Mucosa of rectum (tissue), 2 donors: Measurements from ENCODE around the gene CACNA1I.

Experiments used
- H3K27ac ChIP-seq, 2 donors: one replicate each; pipeline ENCODE4 v1.7.0; 2013; ENCODE audit warnings: inconsistent platforms in 2 of 2, low read depth in 2 of 2, low read length in 2 of 2
- H3K27me3 ChIP-seq, 2 donors: one replicate each; pipeline ENCODE4 v1.7.0; 2013; ENCODE audit warnings: low read length in 2 of 2; ENCODE audit not compliant: control insufficient read depth in 2 of 2, insufficient read depth in 2 of 2
- H3K36me3 ChIP-seq, 2 donors: one replicate each; pipeline ENCODE4 v1.7.0; 2013; ENCODE audit warnings: low read length in 2 of 2; ENCODE audit not compliant: control insufficient read depth in 2 of 2, insufficient read depth in 2 of 2
- H3K4me1 ChIP-seq, 2 donors: one replicate each; pipeline ENCODE4 v1.7.0; 2013; ENCODE audit warnings: low read length in 2 of 2, mild to moderate bottlenecking in 1 of 2; ENCODE audit not compliant: control insufficient read depth in 2 of 2, insufficient read depth in 2 of 2
- H3K4me3 ChIP-seq, 2 donors: one replicate each; pipeline ENCODE4 v1.7.0; 2013; ENCODE audit warnings: low read length in 2 of 2
- H3K9ac ChIP-seq, 2 donors: one replicate each; pipeline ENCODE4 v1.7.0; 2013; ENCODE audit warnings: low read length in 2 of 2, low read depth in 1 of 2, mild to moderate bottlenecking in 1 of 2
- H3K9me3 ChIP-seq, 2 donors: one replicate each; pipeline ENCODE4 v1.7.0; 2013; ENCODE audit warnings: low read length in 2 of 2; ENCODE audit not compliant: control insufficient read depth in 2 of 2
- donor health status: healthy.
- donor health status: Normal muscosa, but diverticular disease.

CACNA1I gene

GRCh38 chr22:39724390-39724789, 153.8 kb downstream of the CACNA1I start:
- H3K4me3 ChIP-seq: no peak overlapping the region
- H3K4me1 ChIP-seq: no peaks in the 10 kb centered on the region
- H3K9ac ChIP-seq: no peak overlapping the region
- H3K27ac ChIP-seq: no peak overlapping the region
- H3K27me3 ChIP-seq: peaks cover 0 to 4% of the 10 kb centered on the region in 2 donors
- no peaks in the 10 kb centered on the region for H3K36me3 ChIP-seq
- H3K9me3 ChIP-seq: no peaks in the 10 kb centered on the region

GRCh38 chr22:39724857-39725256, 154.3 kb downstream of the CACNA1I start:
- Histone ChIP-seq H3K4me1 (no peaks in the 10 kb centered on the region), H3K27me3 (peaks cover 0 to 4% of the 10 kb centered on the region in 2 donors), H3K9me3 (no peaks in the 10 kb centered on the region), H3K9ac (no peak overlapping the region), H3K4me3 (no peak overlapping the region), H3K27ac (no peak overlapping the region), H3K36me3 (no peaks in the 10 kb centered on the region)

GRCh38 chr22:39725351-39726035, 154.9 kb downstream of the CACNA1I start:
- Histone ChIP-seq H3K27ac (no peak overlapping the region), H3K9ac (no peak overlapping the region), H3K9me3 (no peaks in the 10 kb centered on the region), H3K4me1 (no peaks in the 10 kb centered on the region), H3K27me3 (peaks cover 0 to 4% of the 10 kb centered on the region in 2 donors), H3K4me3 (no peak overlapping the region), H3K36me3 (no peaks in the 10 kb centered on the region)

GRCh38 chr22:39727541-39727940, 157.0 kb downstream of the CACNA1I start:
- Histone ChIP-seq H3K4me1 (no peaks in the 10 kb centered on the region), H3K9me3 (no peaks in the 10 kb centered on the region), H3K36me3 (no peaks in the 10 kb centered on the region), H3K27ac (no peak overlapping the region), H3K27me3 (peaks cover 0 to 8% of the 10 kb centered on the region in 2 donors), H3K9ac (no peak overlapping the region), H3K4me3 (no peak overlapping the region)

GRCh38 chr22:39728236-39728860, 157.8 kb downstream of the CACNA1I start:
- Histone ChIP-seq H3K4me3 (no peak overlapping the region), H3K9me3 (no peaks in the 10 kb centered on the region), H3K27me3 (peaks cover 2 to 8% of the 10 kb centered on the region in 2 donors), H3K4me1 (no peaks in the 10 kb centered on the region), H3K9ac (no peak overlapping the region), H3K27ac (no peak overlapping the region), H3K36me3 (no peaks in the 10 kb centered on the region)

GRCh38 chr22:39729141-39729934, 158.8 kb downstream of the CACNA1I start:
- H3K27me3 ChIP-seq: peaks cover 2 to 6% of the 10 kb centered on the region in 2 donors
- H3K27ac ChIP-seq: no peak overlapping the region
- H3K4me1 ChIP-seq: no peaks in the 10 kb centered on the region
- no peak overlapping the region for H3K4me3 ChIP-seq
- H3K9ac ChIP-seq: no peak overlapping the region
- H3K9me3 ChIP-seq: no peaks in the 10 kb centered on the region
- H3K36me3 ChIP-seq: no peaks in the 10 kb centered on the region

GRCh38 chr22:39731481-39731880, 160.9 kb downstream of the CACNA1I start:
- no peak overlapping the region for H3K27ac ChIP-seq
- peaks cover 6 to 7% of the 10 kb centered on the region in 2 donors for H3K27me3 ChIP-seq
- H3K4me3 ChIP-seq: no peak overlapping the region
- H3K4me1 ChIP-seq: no peaks in the 10 kb centered on the region
- H3K36me3 ChIP-seq: no peaks in the 10 kb centered on the region
- no peak overlapping the region for H3K9ac ChIP-seq
- no peaks in the 10 kb centered on the region for H3K9me3 ChIP-seq

- H3K4me1 ChIP-seq: no peaks in the 10 kb centered on the region
- H3K9ac ChIP-seq: no peak overlapping the region
- H3K27ac ChIP-seq: no peak overlapping the region
- no peak overlapping the region for H3K4me3 ChIP-seq
- H3K9me3 ChIP-seq: no peaks in the 10 kb centered on the region
- H3K36me3 ChIP-seq: no peaks in the 10 kb centered on the region
- H3K27me3 ChIP-seq: peaks cover 6 to 7% of the 10 kb centered on the region in 2 donors
These were observed 161.5 kb downstream of the CACNA1I start for GRCh38 chr22:39731881-39732555.

GRCh38 chr22:39732625-39733024, 162.1 kb downstream of the CACNA1I start:
- no peaks in the 10 kb centered on the region for H3K9me3 ChIP-seq
- H3K9ac ChIP-seq: no peak overlapping the region
- H3K4me3 ChIP-seq: no peak overlapping the region
- H3K27ac ChIP-seq: no peak overlapping the region
- peaks cover 7 to 9% of the 10 kb centered on the region in 2 donors for H3K27me3 ChIP-seq
- H3K4me1 ChIP-seq: no peaks in the 10 kb centered on the region
- H3K36me3 ChIP-seq: no peaks in the 10 kb centered on the region

GRCh38 chr22:39733191-39733590, 162.6 kb downstream of the CACNA1I start:
- Histone ChIP-seq H3K27ac (no peak overlapping the region), H3K36me3 (no peaks in the 10 kb centered on the region), H3K4me1 (no peaks in the 10 kb centered on the region), H3K9me3 (no peaks in the 10 kb centered on the region), H3K27me3 (peaks cover 7 to 10% of the 10 kb centered on the region in 2 donors), H3K9ac (no peak overlapping the region), H3K4me3 (no peak overlapping the region)
